ENCODE data around the gene ATP5PD. TPM values are rescaled to one million over a fixed set of nuclear protein-coding genes. Genes with fewer than 3 reads are reported as not detected.
"Not testable (repeated sequence)": the region's sequence is repeated elsewhere in the genome, so short reads cannot be mapped to it uniquely, and the experiment has no call there.

ATP5PD gene
- total RNA-seq, 1 donor = 150 TPM

DNA sequence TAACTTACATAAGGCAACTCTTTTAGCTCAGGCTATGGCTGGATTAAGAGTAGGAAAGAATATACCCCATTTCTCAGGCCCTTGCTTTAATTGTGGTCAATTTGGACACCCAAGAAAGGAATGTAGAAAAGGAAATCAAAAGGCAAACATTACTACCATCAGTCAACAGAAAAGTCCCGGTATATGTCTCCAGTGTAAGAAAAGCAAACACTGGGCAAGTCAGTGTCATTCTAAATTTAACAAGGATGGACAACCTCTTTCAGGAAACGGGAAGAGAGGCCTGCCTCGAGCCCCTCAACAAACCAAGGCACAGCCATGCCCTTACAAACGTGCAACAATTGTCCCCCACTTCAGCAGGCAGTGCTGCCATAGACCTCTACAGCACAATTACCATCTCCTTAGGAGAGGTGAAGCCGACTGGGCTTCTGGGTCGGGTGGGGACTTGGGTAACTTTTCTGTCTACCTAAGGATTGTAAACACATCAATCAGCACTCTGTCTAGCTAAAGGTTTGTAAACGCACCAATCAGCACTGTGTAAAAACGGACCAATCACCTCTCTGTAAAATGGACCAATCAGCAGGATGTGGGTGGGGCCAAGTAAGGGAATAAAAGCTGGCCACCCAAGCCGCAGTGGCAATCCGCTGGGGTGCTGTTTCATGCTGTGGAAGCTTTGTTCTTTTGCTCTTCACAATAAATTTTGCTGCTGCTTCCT, 21.9 kb downstream of the ATP5PD start:
- no peak overlapping the region for H3K4me3 ChIP-seq (ENCODE audit: low read length)
- peaks cover 27% of the 10 kb centered on the region for H3K4me1 ChIP-seq (ENCODE audit: insufficient read depth, low read length)
- no peaks in the 10 kb centered on the region for H3K27me3 ChIP-seq (ENCODE audit: insufficient read depth, low read length)
- no peaks in the 10 kb centered on the region for H3K9me3 ChIP-seq (ENCODE audit: low read depth, low read length)

DNA sequence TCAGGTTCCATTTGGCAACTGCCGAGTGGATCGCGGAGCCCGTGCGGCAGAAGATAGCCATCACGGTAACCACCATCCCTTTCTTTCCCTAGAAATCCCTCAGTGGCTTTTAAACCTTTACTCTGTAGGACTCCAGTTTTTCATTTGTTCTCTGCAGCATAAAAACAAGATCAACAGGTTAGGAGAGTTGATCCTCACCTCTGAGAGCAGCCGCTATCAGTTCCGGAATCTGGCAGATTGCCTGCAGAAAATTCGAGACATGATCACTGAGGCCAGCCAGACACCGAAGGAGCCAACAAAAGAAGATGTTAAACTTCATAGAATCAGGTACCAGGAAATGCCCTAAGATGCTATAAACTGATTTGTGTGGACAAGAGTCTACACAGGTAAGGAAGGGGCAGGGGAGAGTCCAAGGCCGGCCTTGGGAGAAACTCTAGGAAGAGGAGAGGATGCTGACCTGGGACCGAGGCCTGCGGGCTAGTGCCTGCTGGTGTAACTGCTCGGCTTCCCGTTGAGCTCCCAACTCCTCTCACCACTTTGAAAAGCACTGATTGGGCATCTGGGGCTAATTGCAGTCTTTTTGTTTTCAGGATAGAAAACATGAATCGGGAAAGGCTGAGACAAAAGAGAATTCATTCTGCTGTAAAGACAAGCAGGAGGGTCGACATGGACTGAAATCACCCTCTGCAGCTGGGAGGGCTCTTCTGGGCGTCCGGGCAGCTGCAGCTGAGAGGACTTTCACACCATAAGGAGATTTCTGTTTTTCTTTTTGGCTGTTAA, 26.2 kb downstream of the ATP5PD start:
- Histone ChIP-seq H3K4me1 (ENCODE audit: insufficient read depth, low read length) (peaks cover 9% of the 10 kb centered on the region), H3K9me3 (ENCODE audit: low read depth, low read length) (no peaks in the 10 kb centered on the region), H3K4me3 (ENCODE audit: low read length) (no peak overlapping the region), H3K27me3 (ENCODE audit: insufficient read depth, low read length) (no peaks in the 10 kb centered on the region)

DNA sequence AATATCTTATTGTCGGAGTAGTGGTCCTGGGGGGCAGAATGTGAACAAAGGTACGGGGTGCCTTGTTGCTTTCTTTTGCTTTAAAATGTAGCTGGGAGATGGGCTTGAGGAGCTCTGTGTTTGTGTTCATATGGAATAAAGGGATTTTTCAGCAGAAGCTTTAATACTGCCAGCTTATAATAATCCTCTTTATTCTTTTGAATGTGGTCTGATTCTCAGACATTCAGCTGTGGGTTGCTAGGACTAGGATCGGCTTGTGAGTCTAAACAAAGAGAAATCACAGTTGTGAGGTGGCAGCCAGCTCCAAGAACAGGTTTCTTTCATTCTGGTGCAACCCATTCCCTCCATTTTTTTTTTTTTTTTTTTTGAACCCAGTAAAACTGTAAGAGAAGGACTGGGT, 27.1 kb downstream of the ATP5PD start:
- no peak overlapping the region for H3K4me3 ChIP-seq (ENCODE audit: low read length)
- no peaks in the 10 kb centered on the region for H3K27me3 ChIP-seq (ENCODE audit: insufficient read depth, low read length)
- H3K9me3 ChIP-seq (ENCODE audit: low read depth, low read length) = no peaks in the 10 kb centered on the region
- H3K4me1 ChIP-seq (ENCODE audit: insufficient read depth, low read length) = peaks cover under 1% of the 10 kb centered on the region

GRCh38 chr17:75019146-75019545, 27.6 kb downstream of the ATP5PD start:
- Histone ChIP-seq H3K4me1 (ENCODE audit: insufficient read depth, low read length) (peaks cover under 1% of the 10 kb centered on the region), H3K9me3 (ENCODE audit: low read depth, low read length) (no peaks in the 10 kb centered on the region), H3K4me3 (ENCODE audit: low read length) (no peak overlapping the region), H3K27me3 (ENCODE audit: insufficient read depth, low read length) (no peaks in the 10 kb centered on the region)

DNA sequence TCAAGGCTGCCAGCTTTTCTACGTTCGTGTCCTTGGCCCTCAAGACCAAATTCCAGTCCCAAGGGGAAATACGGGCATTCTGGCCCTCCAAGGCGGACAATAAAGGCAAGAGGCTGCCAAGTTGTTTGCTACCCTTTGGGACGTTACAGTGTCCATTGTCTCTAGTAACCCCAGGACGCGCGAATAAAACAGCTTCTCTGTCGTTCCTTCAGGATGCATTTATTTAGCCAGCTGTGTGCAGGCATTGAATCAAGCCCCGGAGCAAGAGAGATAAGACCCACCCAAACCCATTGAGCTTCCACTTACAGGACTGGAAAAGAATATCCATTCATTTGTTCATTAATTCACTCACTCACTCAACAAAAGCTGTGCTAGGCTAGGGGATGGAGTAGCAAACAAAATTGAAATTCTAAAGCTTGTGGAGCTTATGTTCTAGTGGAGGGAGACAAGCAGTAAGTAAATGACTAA, 33.6 kb downstream of the ATP5PD start:
- H3K9me3 ChIP-seq (ENCODE audit: low read depth, low read length) = no peaks in the 10 kb centered on the region
- peaks cover 21% of the 10 kb centered on the region for H3K4me1 ChIP-seq (ENCODE audit: insufficient read depth, low read length)
- peak overlapping the region; percentile 76 for H3K4me3 ChIP-seq (ENCODE audit: low read length)
- H3K27me3 ChIP-seq (ENCODE audit: insufficient read depth, low read length) = no peaks in the 10 kb centered on the region

- H3K4me3 ChIP-seq (ENCODE audit: low read length) = peak within 1 kb of the TSS; percentile 76
- H3K27me3 ChIP-seq (ENCODE audit: insufficient read depth, low read length) = no peaks in the 10 kb centered on the region
- H3K4me1 ChIP-seq (ENCODE audit: insufficient read depth, low read length) = peaks cover 21% of the 10 kb centered on the region
- H3K9me3 ChIP-seq (ENCODE audit: low read depth, low read length) = no peaks in the 10 kb centered on the region
Observed at GRCh38 chr17:75012346-75013091, 34.2 kb downstream of the ATP5PD start, which contains the start of gene MRPL58. MRPL58 (plus strand) TSS chr17:75012670; CDS start chr17:75012687, 17 bp downstream.

GRCh38 chr17:75012096-75012345, 34.7 kb downstream of the ATP5PD start:
- Histone ChIP-seq H3K4me1 (ENCODE audit: insufficient read depth, low read length) (peaks cover 21% of the 10 kb centered on the region), H3K4me3 (ENCODE audit: low read length) (peak overlapping the region; percentile 76), H3K9me3 (ENCODE audit: low read depth, low read length) (no peaks in the 10 kb centered on the region), H3K27me3 (ENCODE audit: insufficient read depth, low read length) (no peaks in the 10 kb centered on the region)

DNA sequence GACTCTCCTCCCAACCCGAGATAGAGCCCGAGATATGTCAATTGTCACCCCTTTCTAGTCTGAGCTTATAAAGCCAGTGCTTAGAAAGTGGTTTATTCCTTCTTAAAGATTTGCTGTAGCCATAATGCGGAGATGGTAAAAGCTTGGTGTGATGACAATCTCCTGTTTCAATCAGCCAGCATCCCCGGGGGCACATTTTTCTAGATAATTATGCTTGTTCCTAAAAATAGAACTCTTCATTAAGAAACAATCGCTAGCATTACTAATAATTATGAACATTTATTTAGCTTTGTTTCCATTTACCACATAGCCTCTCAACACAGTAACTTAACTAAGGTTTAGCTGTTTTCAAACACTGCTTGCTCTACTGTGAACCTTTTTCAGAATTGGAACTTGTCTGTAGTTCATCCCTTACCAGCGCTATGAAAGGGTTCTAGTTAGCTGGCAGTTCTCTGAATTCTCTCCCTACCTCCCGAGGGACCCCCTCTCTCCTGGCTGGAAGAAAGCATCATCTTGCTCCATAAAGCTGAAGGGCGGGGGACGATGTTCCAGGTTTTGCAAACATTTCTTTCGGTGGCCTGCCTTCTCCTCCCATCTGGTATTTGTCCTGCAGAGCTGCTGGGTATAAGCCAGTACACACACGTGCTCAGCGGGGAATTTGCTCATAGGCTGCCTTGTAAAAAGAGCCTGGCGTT, 35.2 kb downstream of the ATP5PD start:
- Histone ChIP-seq H3K9me3 (ENCODE audit: low read depth, low read length) (no peaks in the 10 kb centered on the region), H3K4me3 (ENCODE audit: low read length) (no peak overlapping the region), H3K27me3 (ENCODE audit: insufficient read depth, low read length) (no peaks in the 10 kb centered on the region), H3K4me1 (ENCODE audit: insufficient read depth, low read length) (peaks cover 21% of the 10 kb centered on the region)

- H3K27me3 ChIP-seq (ENCODE audit: insufficient read depth, low read length) = no peaks in the 10 kb centered on the region
- H3K4me1 ChIP-seq (ENCODE audit: insufficient read depth, low read length) = peaks cover 21% of the 10 kb centered on the region
- H3K4me3 ChIP-seq (ENCODE audit: low read length) = no peak overlapping the region
- H3K9me3 ChIP-seq (ENCODE audit: low read depth, low read length) = no peaks in the 10 kb centered on the region
Observed at GRCh38 chr17:75010683-75011400, 35.9 kb downstream of the ATP5PD start.

DNA sequence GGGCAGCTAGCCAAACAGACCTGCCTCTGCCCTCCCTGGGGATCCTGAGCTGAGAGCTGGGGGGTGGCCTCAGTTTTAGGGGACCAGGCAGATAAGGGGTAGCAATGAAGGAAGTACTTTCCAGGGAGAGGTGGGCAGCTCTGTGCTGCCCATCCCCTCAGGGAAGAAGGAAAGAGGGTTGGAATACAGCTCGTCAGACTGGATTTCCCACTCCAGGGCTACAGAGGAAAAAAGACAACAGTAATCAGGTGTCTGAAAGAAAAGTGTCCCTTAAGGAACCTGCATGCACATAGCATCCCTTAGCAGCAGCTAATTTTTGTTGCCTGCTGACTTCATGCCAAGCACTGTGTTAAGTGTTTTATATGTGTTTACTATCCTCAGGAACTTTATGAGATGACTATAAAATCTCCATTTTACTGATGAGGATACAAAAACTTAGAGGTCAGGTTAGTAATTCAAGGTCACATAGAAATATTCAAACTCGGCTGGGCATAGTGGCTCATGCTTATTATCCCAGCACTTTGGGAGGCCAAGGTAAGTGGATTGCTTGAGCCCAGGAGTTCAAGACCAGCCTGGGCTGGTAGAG, 37.5 kb downstream of the ATP5PD start:
- Histone ChIP-seq H3K4me3 (ENCODE audit: low read length) (no peak overlapping the region), H3K9me3 (ENCODE audit: low read depth, low read length) (no peaks in the 10 kb centered on the region), H3K27me3 (ENCODE audit: insufficient read depth, low read length) (no peaks in the 10 kb centered on the region), H3K4me1 (ENCODE audit: insufficient read depth, low read length) (peaks cover 21% of the 10 kb centered on the region)

- no peaks in the 10 kb centered on the region for H3K27me3 ChIP-seq (ENCODE audit: insufficient read depth, low read length)
- H3K9me3 ChIP-seq (ENCODE audit: low read depth, low read length) = no peaks in the 10 kb centered on the region
- peaks cover 12% of the 10 kb centered on the region for H3K4me1 ChIP-seq (ENCODE audit: insufficient read depth, low read length)
- no peak overlapping the region for H3K4me3 ChIP-seq (ENCODE audit: low read length)
Observed at GRCh38 chr17:75008373-75008772, 38.4 kb downstream of the ATP5PD start.

GRCh38 chr17:75006653-75007052, 40.1 kb downstream of the ATP5PD start:
- Histone ChIP-seq H3K4me3 (ENCODE audit: low read length) (no peak overlapping the region), H3K27me3 (ENCODE audit: insufficient read depth, low read length) (no peaks in the 10 kb centered on the region), H3K9me3 (ENCODE audit: low read depth, low read length) (no peaks in the 10 kb centered on the region), H3K4me1 (ENCODE audit: insufficient read depth, low read length) (no peaks in the 10 kb centered on the region)

DNA sequence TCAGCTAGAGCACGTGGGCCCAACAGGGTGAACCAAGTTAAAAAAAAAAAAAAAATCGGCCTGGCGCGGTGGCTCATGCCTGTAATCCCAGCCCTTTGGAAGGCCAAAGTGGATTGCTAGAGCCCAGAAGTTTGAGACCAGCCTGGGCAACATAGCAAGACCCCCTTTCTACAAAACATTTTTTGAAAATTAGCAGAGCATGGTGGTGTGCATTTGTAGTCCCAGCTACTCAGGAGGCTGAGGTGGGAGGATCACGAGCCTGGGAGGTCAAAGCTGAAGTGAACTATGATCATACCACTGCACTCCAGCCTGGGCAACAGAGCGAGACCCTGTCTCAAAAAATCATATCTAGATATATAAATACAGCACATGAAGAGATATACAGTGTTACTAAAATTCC, 40.7 kb downstream of the ATP5PD start:
- not testable (repeated sequence) for H3K4me3 ChIP-seq (ENCODE audit: low read length); H3K9me3 ChIP-seq (ENCODE audit: low read depth, low read length); H3K4me1 ChIP-seq (ENCODE audit: insufficient read depth, low read length); H3K27me3 ChIP-seq (ENCODE audit: insufficient read depth, low read length)

GRCh38 chr17:75005291-75005690, 41.5 kb downstream of the ATP5PD start:
- H3K27me3 ChIP-seq (ENCODE audit: insufficient read depth, low read length) = no peaks in the 10 kb centered on the region
- H3K4me3 ChIP-seq (ENCODE audit: low read length) = no peak overlapping the region
- no peaks in the 10 kb centered on the region for H3K4me1 ChIP-seq (ENCODE audit: insufficient read depth, low read length)
- no peaks in the 10 kb centered on the region for H3K9me3 ChIP-seq (ENCODE audit: low read depth, low read length)

Measured in mononuclear cell (primary cell).